HCT116 (cell line): ENCODE measurements around the gene MRM3. TPM values are rescaled to one million over a fixed set of nuclear protein-coding genes. Genes with fewer than 3 reads are reported as not detected.
A peak's percentile ranks its signal among the peaks of the same experiment; 100 is the strongest.

Experiments used
- ATAC-seq: fragments of 200-7000 bp; cut with Tn5 transposase; 2 replicates; pipeline ENCODE4 v1.9.1; 2020; ENCODE audit warnings: mild to moderate bottlenecking, moderate library complexity
- BruUV-seq: library from RNA; stranded (reverse); fragments of 400-500 nt; replicated peaks from 2 replicates; lab custom pipeline; 2021; lab: Mats Ljungman, UMichigan
- CTCF ChIA-PET: fragments of 300-600 bp; sonication (Branson Sonifier 250); formaldehyde crosslinking; loops from one replicate; lab custom pipeline; 2021; ENCODE audit warnings: antibody characterized with exemption; lab: Charles Lee
- POLR2A ChIA-PET: fragments of 300-600, 350-600 bp; sonication (Branson Sonifier 250); formaldehyde crosslinking; loops from one replicate; lab custom pipeline; 2021; ENCODE audit warnings: antibody characterized with exemption; lab: Charles Lee
- RAD21 ChIA-PET, 2 experiments: fragments of 300-600 bp; sonication (Branson Sonifier 250); formaldehyde crosslinking; loops; one replicate each; lab custom pipeline; 2023; ENCODE audit warnings: low total read pairs in 2 of 2; ENCODE audit not compliant: uncharacterized antibody in 2 of 2, unreplicated experiment in 2 of 2, low non-redundant PET in 1 of 2; lab: Charles Lee
- DNase-seq: peaks from one replicate; pipeline ENCODE4 v3.0.0-alpha.2; 2010; ENCODE audit warnings: low read depth, low spot score
- H2AFZ ChIP-seq: fragments of 200-600 bp; shearing (Covaris generic), sonication (generic); 2 replicates; pipeline ENCODE4 v1.6.1; 2017; ENCODE audit warnings: low read depth, mixed run types, mixed read lengths, antibody characterized with exemption, low read length; ENCODE audit not compliant: poor library complexity, severe bottlenecking
- H3K27ac ChIP-seq: 2 replicates; pipeline ENCODE4 v1.5.1; 2012; ENCODE audit warnings: low read depth, low read length
- H3K27me3 ChIP-seq: fragments of 200-600 bp; sonication (generic); 2 replicates; pipeline ENCODE4 v1.6.1; 2016; ENCODE audit warnings: mixed run types, low read length, mixed read lengths; ENCODE audit not compliant: insufficient read depth
- H3K36me3 ChIP-seq, 2 experiments: fragments of 200-500 bp in 1 of 2; fragments of 200-600 bp in 1 of 2; sonication (Bioruptor generic) in 1 of 2; sonication (generic) in 1 of 2; 2 replicates each; pipeline versions ENCODE4 v1.5.1 to v1.6.1; 2014 to 2016; ENCODE audit warnings: low read length in 2 of 2, inconsistent platforms in 1 of 2, mixed read lengths in 1 of 2, mixed run types in 1 of 2; ENCODE audit not compliant: insufficient read depth in 2 of 2, control insufficient read depth in 1 of 2
- H3K4me1 ChIP-seq, 2 experiments: fragments of 200-600 bp in 1 of 2; sonication (generic) in 1 of 2; 2 replicates each; pipeline versions ENCODE4 v1.5.1 to v1.6.1; 2012 to 2017; ENCODE audit warnings: low read length in 2 of 2, inconsistent platforms in 1 of 2, mild to moderate bottlenecking in 1 of 2, mixed read lengths in 1 of 2, mixed run types in 1 of 2, moderate library complexity in 1 of 2; ENCODE audit not compliant: insufficient read depth in 2 of 2, control insufficient read depth in 1 of 2
- H3K4me2 ChIP-seq: fragments of 200-600 bp; sonication (generic); 2 replicates; pipeline ENCODE4 v1.6.1; 2017; ENCODE audit warnings: mixed run types, low read length, mixed read lengths
- H3K4me3 ChIP-seq, 2 experiments: fragments of 200-600 bp in 1 of 2; sonication (generic) in 1 of 2; replicated peaks in 1 of 2; 2 replicates each; pipeline ENCODE4 v1.5.1; 2011 to 2016; ENCODE audit warnings: low read length in 2 of 2, control low read depth in 1 of 2, low read depth in 1 of 2, mild to moderate bottlenecking in 1 of 2, mixed read lengths in 1 of 2, mixed run types in 1 of 2
- H3K79me2 ChIP-seq: fragments of 200-600 bp; sonication (generic); 2 replicates; pipeline ENCODE4 v1.6.1; 2017; ENCODE audit warnings: mild to moderate bottlenecking, mixed run types, low read length, moderate library complexity, mixed read lengths; ENCODE audit not compliant: insufficient read depth
- H3K9ac ChIP-seq: fragments of 200-600 bp; sonication (generic); 2 replicates; pipeline ENCODE4 v1.6.1; 2016; ENCODE audit warnings: low read length, mixed read lengths
- H3K9me2 ChIP-seq: fragments of 200-600 bp; sonication (generic), shearing (Covaris generic); 2 replicates; pipeline ENCODE4 v1.6.1; 2017; ENCODE audit warnings: mixed run types, mild to moderate bottlenecking, moderate library complexity; ENCODE audit not compliant: insufficient read depth
- H3K9me3 ChIP-seq, 2 experiments: fragments of 200-500 bp in 1 of 2; fragments of 200-600 bp in 1 of 2; sonication (Bioruptor generic) in 1 of 2; sonication (generic) in 1 of 2; 2 replicates each; pipeline ENCODE4 v1.6.1; 2014 to 2017; ENCODE audit warnings: low read length in 2 of 2, mixed read lengths in 2 of 2, inconsistent platforms in 1 of 2, low read depth in 1 of 2, mild to moderate bottlenecking in 1 of 2, mixed run types in 1 of 2, moderate library complexity in 1 of 2; ENCODE audit not compliant: control insufficient read depth in 1 of 2, insufficient read depth in 1 of 2
- H4K20me1 ChIP-seq: fragments of 200-600 bp; sonication (generic), shearing (Covaris generic); 2 replicates; pipeline ENCODE4 v1.6.1; 2017; ENCODE audit warnings: mixed run types, mild to moderate bottlenecking, moderate library complexity; ENCODE audit not compliant: insufficient read depth
- CTCF ChIP-seq, 3 experiments: fragments of 200-600 bp in 1 of 3; sonication (generic) in 1 of 3; IDR thresholded peaks in 2 of 3; conservative IDR thresholded peaks in 1 of 3; 2 replicates each; pipeline ENCODE4 v1.5.1; 2012 to 2017; ENCODE audit warnings: low read depth in 2 of 3, low read length in 2 of 3, antibody characterized with exemption in 1 of 3, borderline replicate concordance in 1 of 3, control low read depth in 1 of 3, mild to moderate bottlenecking in 1 of 3, mixed read lengths in 1 of 3, mixed run types in 1 of 3, moderate library complexity in 1 of 3; ENCODE audit not compliant: insufficient read depth in 1 of 3
- FOSL1 ChIP-seq: IDR thresholded peaks from 2 replicates; pipeline ENCODE4 v1.6.1; 2012; ENCODE audit warnings: low read depth
- JUND ChIP-seq: IDR thresholded peaks from 2 replicates; pipeline ENCODE4 v1.6.1; 2012
- TCF7L2 ChIP-seq: IDR thresholded peaks from 2 replicates; pipeline ENCODE4 v1.7.0; 2011; ENCODE audit warnings: borderline replicate concordance, inconsistent platforms; ENCODE audit not compliant: insufficient read depth, insufficient read length; ENCODE audit errors: extremely low read depth
- ZFX ChIP-seq: fragments of 450-650 bp; IDR thresholded peaks from 2 replicates; pipeline ENCODE4 v1.6.1; 2017
- intact Hi-C: fragments of 100-400 bp; cut with micrococcal nuclease; formaldehyde crosslinking; loops from 2 replicates; pipeline ENCODE4 v1.10.0; 2022
- total RNA-seq: library from RNA; stranded (reverse); gene quantifications from one replicate; pipeline ENCODE4 v1.2.1, GENCODE V29; 2021; ENCODE audit not compliant: unreplicated experiment

The MRM3 gene
- total RNA-seq, 1 experiment from 2014 or later = 32.6 TPM

- no peak for TF ChIP-seq FOSL1
- TF ChIP-seq JUND = no peak
- TF ChIP-seq TCF7L2 = no peak
- TF ChIP-seq ZFX = peak; percentile 2; the same call in 1 of the 2 replicates
- no peak for TF ChIP-seq CTCF (IDR thresholded peaks at IDR 0.05 in 2 of 3, conservative IDR thresholded peaks at IDR 0.05 in 1 of 3; ENCODE audit: borderline replicate concordance in 1 of 3, insufficient read depth in 1 of 3, low read depth in 2 of 3, low read length in 2 of 3)
- TF ChIP-seq, all 23 proteins: peak for 1
- intact Hi-C loops = no loop called here
- H4K20me1 ChIP-seq = no peaks in the 10 kb centered on the region
- H3K4me3 ChIP-seq = peak overlapping the region; percentile 74 to 76
- peak overlapping the region; percentile 90 for H3K4me2 ChIP-seq
- ChIA-PET RAD21 (no interaction called here), CTCF (interaction anchor here (0.6 to 1.1 kb wide), 2 partner anchors 264 to 346 kb away, joined by 4 read pairs; partner anchors contain the start of gene TIMM22), POLR2A (no interaction called here)
- H3K9ac ChIP-seq = peak overlapping the region; percentile 87
- peak; percentile 26 for ATAC-seq
- no peaks in the 10 kb centered on the region for H3K9me3 ChIP-seq
- peak overlapping the region; percentile 84 for H3K27ac ChIP-seq
- BruUV-seq = no TSS peak
- H3K79me2 ChIP-seq = peaks cover 53% of the 10 kb centered on the region
- no peak for DNase-seq
- H3K27me3 ChIP-seq = no peaks in the 10 kb centered on the region
- H3K36me3 ChIP-seq = peaks cover 6 to 14% of the 10 kb centered on the region in 2 experiments; a peak in 3 of 4 replicates
- peaks cover 3 to 22% of the 10 kb centered on the region in 2 experiments; a peak in 3 of 4 replicates for H3K4me1 ChIP-seq
- no peaks in the 10 kb centered on the region for H3K9me2 ChIP-seq
- no peak overlapping the region for H2AFZ ChIP-seq
These were observed 49.0 kb upstream of the MRM3 start for GRCh38 chr17:732902-733720.
